Anterior cingulate cortex (tissue), 58 donors: Measurements from ENCODE around the gene ROCK2.
A peak's percentile ranks its signal among the peaks of the same experiment; 100 is the strongest.

Experiments used
- DNase-seq, 58 donors: peaks; one replicate each; lab custom pipeline; 2025; lab: John Stamatoyannopoulos, UW

Gene ROCK2

GRCh38 chr2:11158916-11159573, 185.4 kb downstream of the ROCK2 start:
- DNase-seq: no peak

DNA sequence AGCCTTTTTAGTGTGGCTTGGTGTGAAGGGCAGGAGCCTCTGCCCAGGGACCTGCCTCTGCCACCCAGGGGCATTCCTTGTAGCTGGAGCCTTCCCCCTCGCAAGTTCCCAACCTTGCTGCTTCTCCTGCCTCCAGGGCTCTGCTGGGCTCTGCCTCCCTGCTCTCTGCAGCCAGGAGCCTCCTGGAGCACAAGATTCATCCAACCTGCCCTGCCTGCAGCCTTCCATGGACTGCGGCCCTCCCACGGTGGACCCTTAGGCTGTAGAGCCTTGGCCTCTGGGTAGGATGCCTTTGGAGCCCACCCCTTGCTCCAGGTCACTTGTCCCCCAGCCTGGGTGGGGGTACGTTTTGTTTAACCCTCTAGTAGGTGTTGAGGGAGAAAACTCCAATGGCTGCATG, 186.7 kb downstream of the ROCK2 start:
- DNase-seq: no peak

- DNase-seq: no peak
Measured at GRCh38 chr2:11157296-11157695, 187.1 kb downstream of the ROCK2 start.

DNA sequence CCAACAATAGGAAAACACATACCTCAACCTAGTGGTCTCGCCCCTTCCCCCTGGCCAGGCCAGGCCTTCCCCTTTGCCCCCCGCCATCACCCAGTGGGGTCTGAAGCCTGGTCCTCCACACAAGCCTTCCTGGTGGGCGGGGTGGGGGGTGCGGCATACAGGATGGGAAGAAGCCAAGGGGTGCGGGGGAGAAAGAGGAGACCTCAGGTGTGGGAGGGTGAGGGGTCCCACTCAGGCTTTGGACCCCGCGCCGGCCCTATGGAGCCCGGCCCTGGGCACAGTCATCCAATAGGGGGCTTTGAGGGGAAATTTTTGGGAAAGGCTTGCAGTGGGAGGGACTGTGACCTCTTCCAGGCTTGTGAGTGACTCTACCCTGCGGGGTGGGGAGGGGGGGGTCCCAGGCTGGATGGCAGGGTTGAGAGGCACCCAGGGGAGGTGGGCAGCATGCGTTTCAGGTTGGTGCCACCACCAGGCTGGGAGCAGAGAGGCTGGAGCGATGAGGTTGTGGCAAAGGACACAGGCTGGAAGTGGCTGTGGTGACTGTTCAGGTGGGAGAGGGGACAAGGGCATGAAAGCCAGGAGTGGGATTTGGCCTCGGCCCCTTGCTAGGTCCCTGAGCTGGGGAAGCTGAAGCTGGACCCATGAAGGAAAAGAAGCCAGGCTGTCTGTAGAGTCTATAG, 187.9 kb downstream of the ROCK2 start:
- DNase-seq: no peak

DNA sequence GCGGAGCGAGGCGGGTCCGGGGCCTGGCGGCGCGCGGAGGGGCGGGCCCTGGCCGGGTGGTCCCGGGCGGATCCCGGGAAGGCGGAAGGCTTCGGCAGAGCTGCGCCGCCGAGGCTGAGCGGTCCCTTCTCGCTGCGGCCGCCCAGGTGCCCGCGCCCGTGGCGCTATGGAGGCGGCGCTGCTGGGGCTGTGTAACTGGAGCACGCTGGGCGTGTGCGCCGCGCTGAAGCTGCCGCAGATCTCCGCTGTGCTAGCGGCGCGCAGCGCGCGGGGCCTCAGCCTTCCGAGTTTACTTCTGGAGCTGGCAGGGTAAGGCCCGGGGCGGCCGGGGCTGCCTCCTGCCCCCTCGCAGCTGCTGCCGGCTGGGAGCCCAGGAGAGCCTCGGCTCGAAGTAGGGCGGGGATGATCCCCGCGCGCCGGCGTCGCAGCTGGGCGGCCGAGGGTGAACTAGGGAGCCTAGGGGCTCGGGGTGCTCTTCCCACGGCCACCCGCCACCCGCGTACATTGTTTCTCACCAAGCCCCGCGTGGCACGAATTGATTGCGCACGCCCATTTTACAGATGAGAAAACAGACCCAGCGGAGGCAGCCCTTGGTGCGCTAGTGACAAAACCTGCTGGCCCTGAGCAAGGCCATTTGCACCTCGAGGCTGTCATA, 188.9 kb downstream of the ROCK2 start, which contains the start of gene SLC66A3:
TSS of gene SLC66A3 (plus strand) at position 87 of the 655 bp plus-strand sequence. CDS start at position 167, 80 bp downstream.
- DNase-seq: peak in 7 of 58 donors; percentile 44 to 94 (median 82)

GRCh38 chr2:11154923-11155380, 189.5 kb downstream of the ROCK2 start:
- peak; percentile 36 to 98 (median 91) for DNase-seq

DNA sequence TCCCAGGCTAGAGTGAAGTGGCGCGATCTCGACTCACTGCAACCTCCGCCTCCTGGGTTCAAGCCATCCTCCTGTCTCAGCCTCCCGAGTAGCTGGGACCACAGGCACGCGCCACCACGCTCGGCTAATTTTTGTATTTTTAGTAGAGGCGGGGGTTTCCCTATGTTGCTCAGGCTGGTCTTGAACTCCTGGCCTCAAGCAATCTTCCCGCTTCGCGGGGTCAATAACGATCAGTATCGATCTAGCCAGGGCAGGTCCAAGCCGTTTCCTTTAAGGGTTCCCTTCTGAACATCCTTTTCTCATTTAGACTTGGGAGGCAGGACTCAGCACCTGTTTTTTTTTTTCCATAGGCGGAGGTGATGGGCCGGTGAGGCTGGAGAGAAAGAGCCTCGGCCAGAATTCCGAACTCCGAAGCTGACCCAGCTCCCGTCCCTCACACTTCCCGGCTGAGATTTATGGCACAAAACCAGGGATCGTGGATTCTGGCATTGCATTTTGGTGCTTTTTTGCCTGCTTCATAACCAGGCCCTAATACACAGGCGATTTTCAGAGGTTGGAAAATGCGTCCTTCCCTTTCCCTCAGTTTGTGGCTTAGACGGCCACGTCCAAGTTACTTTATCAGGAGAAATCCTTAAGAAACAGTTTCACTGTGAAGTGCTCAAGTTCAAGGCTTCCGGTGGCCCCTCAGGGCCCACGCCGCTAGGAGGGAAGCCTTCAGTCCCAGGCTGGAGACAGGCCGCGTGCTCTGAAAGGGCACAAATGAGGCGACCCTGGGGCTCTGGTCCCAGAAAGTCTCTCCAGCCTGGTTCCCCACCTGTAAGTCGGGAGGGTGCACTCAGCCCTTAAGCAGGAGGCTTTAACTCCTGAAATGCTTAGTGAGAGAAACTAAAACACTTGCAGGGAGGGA, 190.2 kb downstream of the ROCK2 start:
- DNase-seq: peak in 3 of 58 donors; percentile 44 to 66 (median 56)

DNA sequence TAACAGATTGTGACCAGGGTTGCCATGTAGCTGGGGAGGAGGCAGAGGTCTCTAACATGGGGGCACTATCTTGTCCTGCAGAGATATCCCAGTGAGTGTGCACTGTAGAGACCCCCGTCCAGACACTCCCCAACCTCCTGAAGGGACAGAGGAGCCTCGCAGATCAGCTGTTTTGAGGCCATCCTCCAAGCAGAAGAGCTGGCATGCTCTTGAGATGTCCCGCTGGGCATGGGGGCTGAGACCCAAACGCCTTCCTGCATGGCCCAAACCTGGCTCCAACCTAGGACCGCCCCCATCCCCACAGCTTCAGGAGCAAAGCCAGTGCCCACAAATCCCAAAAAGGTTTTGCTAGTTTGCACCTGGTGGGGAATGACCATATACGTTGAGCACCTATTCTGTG, 191.8 kb downstream of the ROCK2 start:
- DNase-seq: no peak

- no peak for DNase-seq
Measured at GRCh38 chr2:11147263-11147662, 197.2 kb downstream of the ROCK2 start.

DNA sequence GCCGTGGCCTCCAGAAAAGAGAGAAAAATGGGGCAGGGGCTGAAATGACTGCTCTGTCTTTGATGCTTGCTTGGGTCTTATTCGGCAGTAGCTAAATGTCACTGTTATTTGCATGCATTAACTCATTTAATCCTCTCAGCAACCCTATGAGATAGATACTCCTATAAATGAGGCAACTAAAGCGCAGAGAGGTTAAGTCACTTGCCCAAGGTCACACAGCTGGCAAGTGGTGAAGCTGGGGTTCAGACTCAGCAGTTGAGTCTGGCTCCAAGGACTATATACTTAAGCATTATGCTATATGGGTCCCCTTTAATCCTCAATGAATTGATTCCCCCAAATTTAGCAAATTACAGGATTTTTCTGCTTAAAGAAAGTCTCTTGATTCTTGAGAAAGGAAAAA, 198.4 kb downstream of the ROCK2 start:
- DNase-seq: no peak

DNA sequence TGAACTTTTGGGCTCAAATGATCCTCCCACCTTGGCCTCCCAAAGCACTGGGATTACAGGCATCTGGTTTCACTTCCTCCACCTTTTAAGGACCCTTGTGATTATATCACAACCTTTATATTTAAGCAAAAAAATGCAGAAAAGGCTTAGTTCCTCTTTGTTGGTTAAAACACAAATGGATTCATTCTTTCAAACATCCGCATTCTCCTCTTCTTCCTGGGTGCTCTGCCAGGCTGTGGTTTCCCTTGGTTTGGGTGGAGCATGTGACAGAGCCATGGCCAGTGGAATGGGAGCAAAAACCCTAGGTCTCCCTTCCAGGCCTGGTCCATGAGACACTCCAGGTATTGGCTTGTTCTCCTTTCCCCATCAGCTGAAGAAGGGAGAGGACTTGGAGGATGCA, 199.1 kb downstream of the ROCK2 start:
- DNase-seq: no peak

DNA sequence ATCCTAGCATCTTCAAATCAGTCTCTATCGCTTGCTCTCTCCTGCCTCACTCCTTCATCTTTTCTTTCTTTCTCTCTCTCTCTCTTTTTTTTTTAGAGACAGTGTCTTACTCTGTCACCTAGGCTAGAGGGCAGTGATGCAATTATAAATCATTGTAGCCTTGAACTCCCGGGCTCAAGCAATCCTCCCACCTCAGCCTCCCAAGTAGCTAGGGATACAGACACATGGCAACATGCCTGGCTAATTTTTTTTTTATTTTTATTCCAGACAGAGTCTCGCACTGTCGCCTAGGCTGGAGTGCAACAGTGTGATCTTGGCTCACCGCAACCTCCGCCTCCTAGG, 199.7 kb downstream of the ROCK2 start:
- DNase-seq: no peak

DNA sequence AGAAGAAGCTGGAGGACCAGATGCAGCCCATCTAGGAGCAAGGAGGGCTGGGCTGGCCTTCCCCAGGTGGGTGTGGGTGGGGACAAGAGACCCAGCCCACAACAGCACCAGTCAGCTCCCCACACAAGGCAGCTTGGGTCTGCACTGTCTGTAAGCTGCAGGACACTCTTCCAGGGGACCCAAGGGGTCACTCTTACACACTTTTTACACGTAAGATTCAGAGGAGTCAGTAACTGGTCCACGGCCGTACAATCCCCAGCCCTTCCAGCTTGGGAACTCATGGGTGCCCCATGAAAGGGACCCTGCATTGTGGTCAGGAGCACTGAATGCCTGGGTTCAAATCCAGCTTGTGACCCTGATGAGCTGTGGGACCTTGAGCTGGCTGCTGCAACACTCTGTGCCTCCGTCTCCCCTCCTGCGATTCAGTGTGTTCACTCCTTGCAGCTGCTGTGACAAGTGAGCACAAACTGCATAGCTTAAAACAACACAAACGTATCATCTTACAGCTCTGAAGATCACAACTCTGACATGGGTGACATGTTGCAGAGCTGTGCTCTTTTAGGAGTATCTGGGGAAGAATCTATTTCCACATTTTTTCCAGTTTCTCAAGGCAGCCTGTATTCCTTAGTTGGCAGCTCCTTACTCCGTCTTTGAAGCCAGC, 200.2 kb downstream of the ROCK2 start:
- DNase-seq: no peak

DNA sequence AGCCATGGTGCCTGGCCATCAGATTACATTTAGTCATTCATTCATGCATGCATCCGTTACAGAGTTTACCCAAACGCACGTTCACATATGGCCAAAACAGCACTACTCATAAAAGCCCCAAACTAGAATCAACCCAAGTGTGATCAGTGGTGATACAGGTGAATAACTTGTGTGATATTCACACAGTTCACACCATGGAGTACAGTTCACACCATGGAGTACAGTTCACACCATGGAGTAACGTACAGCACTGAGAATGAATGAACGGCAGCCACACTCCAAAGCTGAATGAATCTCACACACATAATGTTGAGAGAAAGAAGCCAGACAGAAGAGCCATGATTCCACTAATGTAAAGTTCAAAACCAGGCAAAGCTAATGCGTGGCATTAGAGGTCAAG, 201.4 kb downstream of the ROCK2 start:
- no peak for DNase-seq

DNA sequence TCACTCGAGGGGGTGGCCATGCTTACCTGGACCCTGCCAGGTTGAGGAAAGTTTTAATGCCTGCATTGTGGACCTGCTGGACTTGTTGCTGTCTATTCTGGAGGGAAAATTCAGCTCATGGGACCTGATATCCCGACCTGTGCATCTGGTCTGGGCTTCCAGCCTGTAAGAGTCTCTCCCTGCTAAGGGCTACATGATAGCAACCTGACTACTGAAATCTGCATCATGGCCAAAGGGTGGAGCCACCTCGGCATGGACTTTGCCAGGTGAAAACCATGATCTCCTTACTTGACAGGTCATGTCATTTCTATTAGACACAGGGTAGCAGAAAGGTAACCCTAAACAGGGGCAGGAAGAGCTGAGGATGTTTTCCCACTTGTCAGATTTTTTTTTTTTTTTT, 202.1 kb downstream of the ROCK2 start:
- no peak for DNase-seq

DNA sequence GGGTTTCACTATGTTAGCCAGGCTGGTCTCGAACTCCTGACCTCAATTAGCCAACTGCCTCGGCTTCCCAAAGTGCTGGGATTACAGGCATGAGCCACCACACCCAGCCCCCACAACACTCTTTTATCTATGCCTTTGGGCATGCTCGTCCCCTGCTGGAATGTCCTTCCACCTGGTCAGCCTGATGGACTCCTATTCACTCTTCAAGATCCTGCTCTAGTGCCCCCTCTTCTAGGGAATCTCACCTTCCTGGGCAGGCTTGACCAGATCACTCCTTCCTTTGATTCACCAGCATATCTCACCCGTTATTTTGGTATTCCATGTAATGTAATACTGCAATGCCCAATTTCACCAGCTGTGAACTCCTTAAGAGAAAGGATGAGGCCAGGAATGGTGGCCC, 203.1 kb downstream of the ROCK2 start:
- no peak for DNase-seq

- DNase-seq: no peak
Measured at GRCh38 chr2:11140492-11140891, 203.9 kb downstream of the ROCK2 start.

DNA sequence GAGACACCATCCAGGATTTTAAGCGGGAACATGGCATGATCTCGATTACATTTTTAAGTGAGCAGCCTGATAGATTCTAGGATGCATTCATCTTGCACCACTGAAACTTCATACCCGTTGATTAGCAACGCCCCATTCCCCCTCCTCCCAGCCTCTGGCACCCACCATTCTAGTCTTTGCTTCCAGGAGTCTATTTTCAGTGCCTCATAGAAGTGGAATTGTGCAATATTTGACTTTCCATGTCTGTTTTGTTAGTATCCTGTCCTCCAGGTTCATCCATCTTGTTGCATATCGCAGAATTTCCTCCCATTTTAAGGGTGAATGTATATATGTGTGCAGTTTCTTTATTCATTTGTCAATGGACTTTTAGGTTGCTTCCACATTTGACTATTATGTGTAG, 210.1 kb downstream of the ROCK2 start:
- DNase-seq: no peak

- DNase-seq: no peak
Measured at GRCh38 chr2:11133936-11134320, 210.5 kb downstream of the ROCK2 start.
